GM23248 (cell line): ENCODE measurements around the gene SERPINA6. TPM values are rescaled to one million over a fixed set of nuclear protein-coding genes. Genes with fewer than 3 reads are reported as not detected.

Source experiments
- DNase-seq: peaks from one replicate; pipeline ENCODE4 v3.0.0-alpha.2; 2015
- H2AFZ ChIP-seq: fragments of 200-600 bp; sonication (generic); 2 replicates; pipeline ENCODE4 v1.6.1; 2016; ENCODE audit warnings: antibody characterized with exemption
- H3F3A ChIP-seq: fragments of 200-600 bp; sonication (generic); 2 replicates; pipeline ENCODE4 v1.6.1; 2016; ENCODE audit warnings: mild to moderate bottlenecking, antibody characterized with exemption, mixed run types; ENCODE audit not compliant: insufficient read depth
- H3K27ac ChIP-seq: fragments of 200-600 bp; sonication (generic); 2 replicates; pipeline ENCODE4 v1.5.1; 2016; ENCODE audit warnings: mild to moderate bottlenecking
- H3K27me3 ChIP-seq: fragments of 200-600 bp; sonication (generic); replicated peaks from 2 replicates; pipeline ENCODE4 v1.6.1; 2016; ENCODE audit warnings: mild to moderate bottlenecking; ENCODE audit not compliant: insufficient read depth
- H3K36me3 ChIP-seq: fragments of 200-600 bp; sonication (generic); 2 replicates; pipeline ENCODE4 v1.6.1; 2016; ENCODE audit warnings: low read depth, mild to moderate bottlenecking
- H3K4me1 ChIP-seq: fragments of 200-600 bp; sonication (generic); 2 replicates; pipeline ENCODE4 v1.6.1; 2016; ENCODE audit warnings: mild to moderate bottlenecking; ENCODE audit not compliant: insufficient read depth
- H3K4me2 ChIP-seq: fragments of 200-600 bp; sonication (generic); one replicate; pipeline ENCODE4 v1.6.1; 2016; ENCODE audit warnings: mild to moderate bottlenecking; ENCODE audit not compliant: unreplicated experiment
- H3K4me3 ChIP-seq: fragments of 200-600 bp; sonication (generic); 2 replicates; pipeline ENCODE4 v1.5.1; 2016; ENCODE audit warnings: mild to moderate bottlenecking
- H3K79me2 ChIP-seq: fragments of 200-600 bp; sonication (generic); 2 replicates; pipeline ENCODE4 v1.6.1; 2016; ENCODE audit warnings: mild to moderate bottlenecking; ENCODE audit not compliant: insufficient read depth
- H3K9ac ChIP-seq: fragments of 200-600 bp; sonication (generic); 2 replicates; pipeline ENCODE4 v1.6.1; 2016; ENCODE audit warnings: mild to moderate bottlenecking
- H3K9me2 ChIP-seq: fragments of 200-600 bp; sonication (generic); 2 replicates; pipeline ENCODE4 v1.6.1; 2016; ENCODE audit warnings: mixed run types, mild to moderate bottlenecking, moderate library complexity; ENCODE audit not compliant: insufficient read depth
- H3K9me3 ChIP-seq: fragments of 200-600 bp; sonication (generic); one replicate; pipeline ENCODE4 v1.6.1; 2017; ENCODE audit warnings: low read depth
- H4K20me1 ChIP-seq: fragments of 200-600 bp; sonication (generic); 2 replicates; pipeline ENCODE4 v1.6.0; 2016; ENCODE audit not compliant: insufficient read depth
- EZH2 ChIP-seq: fragments of 200-600 bp; sonication (generic); IDR thresholded peaks from 2 replicates; pipeline ENCODE4 v1.6.1; 2018; ENCODE audit warnings: antibody characterized with exemption, mild to moderate bottlenecking; ENCODE audit not compliant: insufficient read depth, poor library complexity, severe bottlenecking
- EZH2phosphoT487 ChIP-seq: fragments of 200-600 bp; sonication (generic); IDR thresholded peaks from 2 replicates; pipeline ENCODE4 v1.6.1; 2018; ENCODE audit warnings: antibody characterized with exemption, moderate library complexity, mild to moderate bottlenecking, low read depth; ENCODE audit not compliant: insufficient read depth
- WGBS, 2 experiments: methylation state at CpG; one replicate each; pipeline ENCODE4 v1.1.6; 2015 to 2017; ENCODE audit warnings: low lambda C conversion rate in 2 of 2, low coverage in 1 of 2; ENCODE audit errors: missing lambda C conversion rate in 2 of 2; 5-methylcytosine and 5-hydroxymethylcytosine counted together
- in situ Hi-C: fragments of 300-500 bp; cut with MboI; formaldehyde crosslinking; loops from 2 replicates; pipeline ENCODE4 v1.15.0; 2020
- polyA plus RNA-seq: library from polyadenylated mRNA; unstranded; fragments of >200 nt; fragmentation: Nextera tagmentation; extraction: Ambion mirVana; gene quantifications from 2 replicates; pipeline ENCODE4 v1.2.1, GENCODE V29; 2016
- total RNA-seq: library from RNA; depleted of rRNA; stranded (reverse); fragments of >200 nt; shearing (Covaris generic); gene quantifications from 2 replicates; pipeline ENCODE4 v1.2.3, GENCODE V29; 2014

SERPINA6 gene
- total and polyA plus RNA-seq, 2 experiments from 2014 or later = not detected

DNA sequence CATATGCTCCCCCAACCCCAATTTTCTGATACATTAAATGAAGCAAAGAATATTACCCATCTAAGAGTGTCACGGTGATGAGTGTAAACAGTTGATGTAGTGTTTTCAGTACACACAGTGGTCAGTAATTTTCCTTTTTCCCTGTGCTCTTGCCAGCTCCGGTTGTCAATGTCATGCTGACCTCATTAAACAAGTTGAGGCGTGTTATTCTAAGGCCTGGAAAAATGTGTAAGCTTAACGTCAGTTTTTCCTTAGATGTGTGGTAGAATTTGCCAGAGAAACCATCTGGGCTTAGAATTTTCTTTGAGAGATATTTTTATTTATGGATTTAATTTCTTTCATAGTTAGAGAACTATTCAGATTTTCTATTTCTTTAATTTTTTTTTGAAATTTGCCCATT, 11.7 kb upstream of the SERPINA6 start:
- no peak overlapping the region for H3K27ac ChIP-seq
- H3K36me3 ChIP-seq = no peaks in the 10 kb centered on the region
- H3K79me2 ChIP-seq = no peaks in the 10 kb centered on the region
- WGBS, 2 experiments = 29 to 30% methylated on average over 4 of the region's 4 CpGs
- no peaks in the 10 kb centered on the region for H3F3A ChIP-seq
- TF ChIP-seq EZH2 (no peak), EZH2phosphoT487 (no peak)
- no peak overlapping the region for H3K9ac ChIP-seq
- no peaks in the 10 kb centered on the region for H3K9me3 ChIP-seq
- no peaks in the 10 kb centered on the region for H3K9me2 ChIP-seq
- no peaks in the 10 kb centered on the region for H3K27me3 ChIP-seq
- no peak overlapping the region for H2AFZ ChIP-seq
- H3K4me2 ChIP-seq = no peak overlapping the region
- H3K4me3 ChIP-seq = no peak overlapping the region
- no peak for DNase-seq
- H4K20me1 ChIP-seq = no peaks in the 10 kb centered on the region
- H3K4me1 ChIP-seq = no peaks in the 10 kb centered on the region
- in situ Hi-C loops = no loop called here

GRCh38 chr14:94332587-94332986, 9.5 kb upstream of the SERPINA6 start:
- no peak for DNase-seq
- H3K27me3 ChIP-seq = no peaks in the 10 kb centered on the region
- H4K20me1 ChIP-seq = no peaks in the 10 kb centered on the region
- H3K9ac ChIP-seq = no peak overlapping the region
- H3K9me2 ChIP-seq = no peaks in the 10 kb centered on the region
- no peaks in the 10 kb centered on the region for H3K9me3 ChIP-seq
- no peak overlapping the region for H3K27ac ChIP-seq
- in situ Hi-C loops = no loop called here
- H3K4me3 ChIP-seq = no peak overlapping the region
- TF ChIP-seq EZH2phosphoT487 = no peak
- no peak for TF ChIP-seq EZH2
- H2AFZ ChIP-seq = no peak overlapping the region
- no peak overlapping the region for H3K4me2 ChIP-seq
- H3K79me2 ChIP-seq = no peaks in the 10 kb centered on the region
- H3K36me3 ChIP-seq = no peaks in the 10 kb centered on the region
- no peaks in the 10 kb centered on the region for H3F3A ChIP-seq
- no peaks in the 10 kb centered on the region for H3K4me1 ChIP-seq

DNA sequence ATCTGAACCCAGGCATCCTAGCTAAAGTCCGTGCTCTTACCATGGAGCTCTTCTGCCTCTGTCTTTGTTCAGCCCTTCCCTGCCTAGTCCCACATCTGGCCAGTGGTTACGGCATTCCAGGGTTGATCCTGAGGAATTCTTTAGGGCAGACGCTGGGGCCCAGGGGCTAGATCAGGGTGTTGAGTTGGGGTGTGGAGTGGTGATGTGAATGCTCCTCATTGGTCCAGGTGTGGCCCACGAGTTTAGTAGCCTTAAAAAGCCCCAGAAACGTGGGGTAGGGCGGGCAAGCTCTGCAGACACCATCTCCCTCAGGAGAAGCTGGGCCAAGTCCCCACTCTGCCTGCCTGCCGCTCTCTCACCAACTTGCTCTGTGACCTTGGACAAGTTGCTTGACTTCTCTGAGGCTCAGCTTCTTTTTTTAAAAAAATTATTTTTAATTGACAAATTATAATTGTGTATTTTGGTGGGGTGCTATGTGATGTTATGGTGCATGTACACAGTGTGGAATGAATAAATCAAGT, 9.0 kb upstream of the SERPINA6 start:
- 66 to 70% methylated on average over 7 of the region's 7 CpGs for WGBS, 2 experiments
- in situ Hi-C loops = no loop called here
- Histone ChIP-seq H2AFZ (no peak overlapping the region), H3K27ac (no peak overlapping the region), H3K9me2 (no peaks in the 10 kb centered on the region), H4K20me1 (no peaks in the 10 kb centered on the region), H3K4me2 (no peak overlapping the region), H3K4me1 (no peaks in the 10 kb centered on the region), H3K27me3 (no peaks in the 10 kb centered on the region), H3F3A (no peaks in the 10 kb centered on the region), H3K4me3 (no peak overlapping the region), H3K36me3 (no peaks in the 10 kb centered on the region), H3K79me2 (no peaks in the 10 kb centered on the region), H3K9me3 (no peaks in the 10 kb centered on the region), H3K9ac (no peak overlapping the region)
- TF ChIP-seq EZH2 (no peak), EZH2phosphoT487 (no peak)
- no peak for DNase-seq

- TF ChIP-seq EZH2 = no peak
- in situ Hi-C loops = no loop called here
- H2AFZ ChIP-seq = no peak overlapping the region
These were observed 8.3 kb upstream of the SERPINA6 start for GRCh38 chr14:94331462-94331861.

DNA sequence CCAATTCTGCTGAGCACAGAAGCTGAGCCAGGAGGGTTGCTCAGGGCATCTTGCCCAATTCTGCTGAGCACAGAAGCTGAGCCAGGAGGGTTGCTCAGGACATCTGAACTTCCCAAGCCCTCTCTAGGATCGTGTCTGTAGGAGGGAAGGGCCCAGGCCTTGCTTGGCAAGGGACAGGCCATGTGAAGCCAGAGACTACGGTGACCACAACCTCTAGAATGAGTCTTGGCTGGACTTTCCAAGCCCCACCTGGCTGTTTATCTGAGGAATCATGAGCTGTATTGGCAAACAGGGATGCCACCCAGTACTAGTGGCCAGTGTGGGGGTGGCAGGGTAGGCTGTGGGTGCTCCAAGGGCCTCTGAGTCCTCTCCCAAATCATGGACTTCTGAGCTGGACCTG, 7.7 kb upstream of the SERPINA6 start:
- WGBS, 2 experiments = 20 to 45% methylated on average over 2 of the region's 2 CpGs
- H4K20me1 ChIP-seq = no peaks in the 10 kb centered on the region
- TF ChIP-seq EZH2 (no peak), EZH2phosphoT487 (no peak)
- H3K27me3 ChIP-seq = no peaks in the 10 kb centered on the region
- H3K27ac ChIP-seq = no peak overlapping the region
- DNase-seq = peak; percentile 28
- no peaks in the 10 kb centered on the region for H3K79me2 ChIP-seq
- H3K36me3 ChIP-seq = no peaks in the 10 kb centered on the region
- H3K9ac ChIP-seq = no peak overlapping the region
- H3K4me2 ChIP-seq = no peak overlapping the region
- H3K9me2 ChIP-seq = no peaks in the 10 kb centered on the region
- H3K4me3 ChIP-seq = no peak overlapping the region
- no peak overlapping the region for H2AFZ ChIP-seq
- H3K4me1 ChIP-seq = no peaks in the 10 kb centered on the region
- H3K9me3 ChIP-seq = no peaks in the 10 kb centered on the region
- in situ Hi-C loops = no loop called here
- H3F3A ChIP-seq = no peaks in the 10 kb centered on the region

More at GRCh38 chr14:94331462-94331861, 8.3 kb upstream of the SERPINA6 start:
- no peaks in the 10 kb centered on the region for H3K79me2 ChIP-seq
- no peaks in the 10 kb centered on the region for H4K20me1 ChIP-seq
- H3K4me2 ChIP-seq = no peak overlapping the region
- H3F3A ChIP-seq = no peaks in the 10 kb centered on the region
- DNase-seq = no peak
- H3K4me1 ChIP-seq = no peaks in the 10 kb centered on the region
- WGBS, 2 experiments = 80 to 82% methylated on average over 5 of the region's 5 CpGs
- no peaks in the 10 kb centered on the region for H3K36me3 ChIP-seq
- H3K4me3 ChIP-seq = no peak overlapping the region
- H3K27me3 ChIP-seq = no peaks in the 10 kb centered on the region
- no peaks in the 10 kb centered on the region for H3K9me2 ChIP-seq
- H3K9ac ChIP-seq = no peak overlapping the region
- no peak overlapping the region for H3K27ac ChIP-seq
- no peaks in the 10 kb centered on the region for H3K9me3 ChIP-seq
